HG02571 (cell line): ENCODE data around the gene ELMO3.
A peak's percentile ranks its signal among the peaks of the same experiment; 100 is the strongest.

Experiments used
- ATAC-seq: cut with Tn5 transposase; IDR thresholded peaks from one replicate; pipeline ENCODE4 v1.9.1; 2021; ENCODE audit warnings: mild to moderate bottlenecking, moderate library complexity; ENCODE audit not compliant: unreplicated experiment

ELMO3 gene

GRCh38 chr16:67199011-67199807 is at the start of gene ELMO3:
TSS of gene ELMO3 (plus strand) at chr16:67199131. CDS start at chr16:67199327, 196 bp downstream.
- no peak for ATAC-seq

GRCh38 chr16:67149276-67150046 is 49.5 kb upstream of the ELMO3 start:
- no peak for ATAC-seq

GRCh38 chr16:67150047-67150832 is 48.7 kb upstream of the ELMO3 start:
- ATAC-seq, result peak; percentile 49

GRCh38 chr16:67150833-67151396 is 48.0 kb upstream of the ELMO3 start, which contains the start of gene B3GNT9:
TSS of gene B3GNT9 (minus strand) at chr16:67150998. CDS start at chr16:67150485, 513 bp downstream.
- peak; percentile 53 for ATAC-seq

- ATAC-seq, result no peak
Observed at GRCh38 chr16:67151431-67152097, 47.4 kb upstream of the ELMO3 start.

- ATAC-seq, result no peak
Observed at GRCh38 chr16:67154578-67155294, 44.2 kb upstream of the ELMO3 start.

GRCh38 chr16:67155295-67156142 is 43.4 kb upstream of the ELMO3 start:
- no peak for ATAC-seq

GRCh38 chr16:67156143-67156844 is 42.6 kb upstream of the ELMO3 start:
- ATAC-seq, result no peak

GRCh38 chr16:67157106-67157748 is 41.7 kb upstream of the ELMO3 start:
- no peak for ATAC-seq

- ATAC-seq, result no peak
Observed at GRCh38 chr16:67157892-67158635, 40.9 kb upstream of the ELMO3 start.

GRCh38 chr16:67158637-67159600 is 40.0 kb upstream of the ELMO3 start:
- ATAC-seq, result peak; percentile 48

- ATAC-seq, result no peak
Observed at GRCh38 chr16:67161595-67162058, 37.3 kb upstream of the ELMO3 start.

GRCh38 chr16:67162506-67163163 is 36.3 kb upstream of the ELMO3 start:
- no peak for ATAC-seq

GRCh38 chr16:67163164-67163998 is 35.5 kb upstream of the ELMO3 start:
- no peak for ATAC-seq
